H1 (cell line): ENCODE results near the gene LCE3C. TPM values are rescaled to one million over a fixed set of nuclear protein-coding genes. Genes with fewer than 3 reads are reported as not detected.

Experiments
- CTCF ChIA-PET: fragments of 300-600 bp; sonication (Branson Sonifier 250); formaldehyde crosslinking; loops from one replicate; lab custom pipeline; 2021; ENCODE audit not compliant: partially characterized antibody; lab: Charles Lee
- POLR2A ChIA-PET: fragments of 300-600 bp; sonication (Branson Sonifier 250); formaldehyde crosslinking; loops from one replicate; lab custom pipeline; 2021; ENCODE audit warnings: inconsistent platforms; ENCODE audit not compliant: partially characterized antibody; lab: Charles Lee
- DNase-seq, 2 experiments: peaks; one replicate each; pipeline versions ENCODE4 v3.0.0 to v3.0.0-alpha.2; 2010 to 2022; ENCODE audit warnings: low spot score in 2 of 2, low read depth in 1 of 2, mixed read lengths in 1 of 2
- FAIRE-seq: peaks from 2 replicates; lab custom pipeline; 2011; peaks lifted over from hg19 to GRCh38; lab: Jason Lieb, UNC
- H2AFZ ChIP-seq: 2 replicates; pipeline ENCODE4 v1.8.1; 2012; ENCODE audit warnings: low read length, inconsistent platforms
- H2AK5ac ChIP-seq: 2 replicates; pipeline ENCODE4 v1.6.1; 2013; ENCODE audit warnings: low read depth, low read length
- H2BK120ac ChIP-seq: replicated peaks from 2 replicates; pipeline ENCODE3; 2013; ENCODE audit warnings: low read depth, low read length, inconsistent platforms
- H2BK12ac ChIP-seq: 2 replicates; pipeline ENCODE4 v1.6.1; 2013; ENCODE audit warnings: low read depth, low read length
- H2BK15ac ChIP-seq: 2 replicates; pipeline ENCODE4 v1.6.1; 2013; ENCODE audit warnings: low read length
- H2BK20ac ChIP-seq: 2 replicates; pipeline ENCODE4 v1.6.1; 2013; ENCODE audit warnings: low read length
- H2BK5ac ChIP-seq: 2 replicates; pipeline ENCODE4 v1.6.1; 2013; ENCODE audit warnings: low read depth, low read length
- H3K14ac ChIP-seq: 2 replicates; pipeline ENCODE4 v1.6.1; 2013; ENCODE audit warnings: inconsistent platforms; ENCODE audit not compliant: insufficient read length
- H3K18ac ChIP-seq: 2 replicates; pipeline ENCODE4 v1.6.1; 2013; ENCODE audit warnings: low read length; ENCODE audit errors: extremely low read depth
- H3K23ac ChIP-seq: 2 replicates; pipeline ENCODE4 v1.6.1; 2013; ENCODE audit warnings: inconsistent platforms; ENCODE audit not compliant: insufficient read length
- H3K23me2 ChIP-seq: 2 replicates; pipeline ENCODE4 v1.6.1; 2013; ENCODE audit warnings: low read depth, low read length
- H3K27ac ChIP-seq: 2 replicates; pipeline ENCODE4 v1.6.1; 2011; ENCODE audit warnings: low read depth, low read length, inconsistent platforms
- H3K27me3 ChIP-seq, 4 experiments: replicated peaks in 1 of 4; 1 replicate in 1 of 4; 2 replicates in 3 of 4; pipeline versions ENCODE4 v1.6.1 to v1.8.1; 2011 to 2013; ENCODE audit warnings: low read length in 3 of 4, mild to moderate bottlenecking in 3 of 4, inconsistent platforms in 2 of 4, mixed read lengths in 2 of 4, moderate library complexity in 1 of 4; ENCODE audit not compliant: control insufficient read depth in 3 of 4, insufficient read depth in 3 of 4; ENCODE audit errors: extremely low read depth in 1 of 4
- H3K36me3 ChIP-seq, 4 experiments: 2 replicates each; pipeline versions ENCODE4 v1.6.1 to v1.8.1; 2011 to 2013; ENCODE audit warnings: mild to moderate bottlenecking in 4 of 4, low read length in 3 of 4, moderate library complexity in 2 of 4, control low read depth in 1 of 4, inconsistent platforms in 1 of 4; ENCODE audit not compliant: insufficient read depth in 4 of 4, control insufficient read depth in 2 of 4
- H3K4ac ChIP-seq: replicated peaks from 2 replicates; pipeline ENCODE3; 2013; ENCODE audit warnings: low read length, low read depth, mixed read lengths, inconsistent platforms; ENCODE audit not compliant: insufficient read length
- H3K4me1 ChIP-seq, 4 experiments: replicated peaks in 1 of 4; 1 replicate in 1 of 4; 2 replicates in 3 of 4; pipeline versions ENCODE4 v1.6.1 to v1.8.1; 2011 to 2013; ENCODE audit warnings: low read length in 3 of 4, inconsistent platforms in 2 of 4, mixed read lengths in 1 of 4; ENCODE audit not compliant: insufficient read depth in 4 of 4, control insufficient read depth in 3 of 4
- H3K4me2 ChIP-seq, 2 experiments: 2 replicates each; pipeline versions ENCODE4 v1.6.1 to v1.8.1; 2011 to 2013; ENCODE audit warnings: low read depth in 2 of 2, low read length in 2 of 2, control low read depth in 1 of 2, inconsistent platforms in 1 of 2, mild to moderate bottlenecking in 1 of 2; ENCODE audit not compliant: insufficient read depth in 1 of 2
- H3K4me3 ChIP-seq, 4 experiments: fragments of 200-600, 300-600 bp in 1 of 4; sonication (generic), shearing (Covaris generic), sonication (Bioruptor Twin) in 1 of 4; 2 replicates each; pipeline versions ENCODE4 v1.5.1 to v1.8.1; 2011 to 2016; ENCODE audit warnings: low read length in 4 of 4, low read depth in 3 of 4, control low read depth in 2 of 4, inconsistent platforms in 2 of 4, mild to moderate bottlenecking in 2 of 4, mixed read lengths in 1 of 4, moderate library complexity in 1 of 4; ENCODE audit not compliant: insufficient read depth in 2 of 4; ENCODE audit errors: extremely low read depth in 1 of 4
- H3K56ac ChIP-seq: replicated peaks from 2 replicates; pipeline ENCODE3; 2013; ENCODE audit warnings: low read depth, mild to moderate bottlenecking, mixed read lengths, low read length, inconsistent platforms; ENCODE audit not compliant: insufficient read length
- H3K79me1 ChIP-seq: 2 replicates; pipeline ENCODE4 v1.6.1; 2013; ENCODE audit warnings: low read depth, low read length, control low read depth
- H3K79me2 ChIP-seq, 2 experiments: 2 replicates each; pipeline versions ENCODE4 v1.6.1 to v1.8.1; 2012 to 2013; ENCODE audit warnings: low read length in 2 of 2, mild to moderate bottlenecking in 2 of 2, inconsistent platforms in 1 of 2; ENCODE audit not compliant: insufficient read depth in 2 of 2, control insufficient read depth in 1 of 2
- H3K9ac ChIP-seq, 4 experiments: replicated peaks in 1 of 4; 1 replicate in 1 of 4; 2 replicates in 3 of 4; pipeline versions ENCODE4 v1.6.1 to v1.8.1; 2011 to 2013; ENCODE audit warnings: low read depth in 3 of 4, low read length in 3 of 4, control low read depth in 2 of 4, mild to moderate bottlenecking in 2 of 4, moderate library complexity in 2 of 4, inconsistent platforms in 1 of 4; ENCODE audit errors: extremely low read depth in 1 of 4
- H3K9me3 ChIP-seq, 2 experiments: 2 replicates each; pipeline versions ENCODE4 v1.6.1 to v1.8.1; 2012 to 2013; ENCODE audit warnings: mild to moderate bottlenecking in 2 of 2, moderate library complexity in 2 of 2, control low read depth in 1 of 2, inconsistent platforms in 1 of 2, low read depth in 1 of 2, low read length in 1 of 2, mixed read lengths in 1 of 2; ENCODE audit not compliant: insufficient read depth in 2 of 2
- H4K20me1 ChIP-seq, 2 experiments: replicated peaks in 1 of 2; 2 replicates each; pipeline versions ENCODE3 to v1.8.1; 2011 to 2013; ENCODE audit warnings: inconsistent platforms in 2 of 2, low read length in 2 of 2, mild to moderate bottlenecking in 1 of 2; ENCODE audit not compliant: insufficient read depth in 2 of 2, control insufficient read depth in 1 of 2
- H4K5ac ChIP-seq: 2 replicates; pipeline ENCODE4 v1.6.1; 2013; ENCODE audit warnings: low read length, low read depth, mixed read lengths, inconsistent platforms; ENCODE audit not compliant: insufficient read length
- H4K8ac ChIP-seq: 2 replicates; pipeline ENCODE4 v1.8.0; 2013; ENCODE audit warnings: mild to moderate bottlenecking, moderate library complexity, low read length, inconsistent platforms; ENCODE audit not compliant: insufficient read depth; ENCODE audit errors: extremely low read depth
- H4K91ac ChIP-seq: replicated peaks from 2 replicates; pipeline ENCODE3; 2013; ENCODE audit warnings: low read length, mixed read lengths, inconsistent platforms; ENCODE audit not compliant: insufficient read length
- BRCA1 ChIP-seq: IDR thresholded peaks from 2 replicates; pipeline ENCODE4 v1.6.1; 2012; ENCODE audit warnings: low read depth, low read length, improper control_type of control experiment
- WGBS, 2 experiments: shearing (Covaris generic) in 1 of 2; methylation state at CpG; one replicate each; pipeline versions ENCODE4 v1.1.6 to v1.1.7; 2013 to 2015; ENCODE audit warnings: low lambda C conversion rate in 2 of 2, mixed read lengths in 2 of 2, inconsistent platforms in 1 of 2, low coverage in 1 of 2, missing lambda C conversion rate in 1 of 2; ENCODE audit not compliant: insufficient replicate concordance in 2 of 2, insufficient coverage in 1 of 2, insufficient read length in 1 of 2; ENCODE audit errors: extremely low coverage in 1 of 2, missing lambda C conversion rate in 1 of 2; 5-methylcytosine and 5-hydroxymethylcytosine counted together
- polyA plus RNA-seq, 7 experiments: library from polyadenylated mRNA; depleted of rRNA in 3 of 7; stranded (reverse) in 5 of 7; unstranded in 2 of 7; fragments of >200 nt in 5 of 7; fragments of 200-250 nt in 2 of 7; gene quantifications; 1 replicate in 5 of 7; 2 replicates in 1 of 7; 4 replicates in 1 of 7; pipeline versions ENCODE4 v1.2.1 to v1.2.3, GENCODE V29; 2011 to 2013; ENCODE audit warnings: missing spikeins in 2 of 7, mixed read lengths in 2 of 7
- total RNA-seq: library from RNA; stranded (reverse); fragmentation: NEBNext Ultra II Directional; extraction: Animal tissue kit (Norgen Biotek cat#: 25700); gene quantifications from 2 replicates; pipeline ENCODE4 v1.2.1, GENCODE V29; 2021
- TF ChIP-seq, protein P1 (sequence below): IDR thresholded peaks from 2 replicates; pipeline ENCODE4 v1.6.1; 2012; ENCODE audit warnings: low read length, inconsistent platforms

The LCE3C gene
- total and polyA plus RNA-seq, 2 of the 8 experiments (the other 6 are each of a cell fraction or from before 2014, with no cell fraction given): not detected

DNA sequence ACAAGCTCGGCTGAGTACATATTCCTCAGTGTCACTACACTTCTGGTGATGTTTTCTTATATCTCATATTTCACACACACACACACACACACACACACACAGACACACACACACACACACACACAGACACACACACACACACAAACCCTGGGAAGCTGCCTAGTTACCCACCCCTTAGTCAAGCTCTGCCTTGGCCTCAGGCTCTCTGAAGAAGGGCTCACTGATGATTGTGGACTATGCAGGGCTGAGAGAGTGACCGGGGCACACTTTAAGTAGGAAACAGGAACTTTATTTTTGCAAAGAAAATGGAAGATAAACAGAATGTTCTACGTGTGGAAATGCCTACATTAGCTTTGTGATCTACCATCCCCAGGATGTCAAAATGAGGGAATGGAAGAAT is 43.9 kb downstream of the LCE3C start:
- no peak overlapping the region for H2BK120ac ChIP-seq
- H3K79me2 ChIP-seq: no peaks in the 10 kb centered on the region
- ChIA-PET POLR2A (no interaction called here), CTCF (interaction anchor here (0.6 to 1.7 kb wide), 4 partner anchors 10 to 184 kb away, joined by 3 to 9 read pairs (median 4); no protein-coding TSS in a partner anchor)
- peaks cover 70 to 89% of the 10 kb centered on the region in 2 experiments for H3K9me3 ChIP-seq
- DNase-seq: no peak
- no peaks in the 10 kb centered on the region for H4K20me1 ChIP-seq
- no peak overlapping the region for H2BK15ac ChIP-seq
- H3K9ac ChIP-seq: no peak overlapping the region
- H3K23ac ChIP-seq: no peak overlapping the region
- no peak overlapping the region for H3K4me2 ChIP-seq
- FAIRE-seq: no peak
- no peak overlapping the region for H3K18ac ChIP-seq
- no peak overlapping the region for H3K14ac ChIP-seq
- no peak overlapping the region for H2BK20ac ChIP-seq
- no peaks in the 10 kb centered on the region for H3K79me1 ChIP-seq
- no peak overlapping the region for H2AFZ ChIP-seq
- no peaks in the 10 kb centered on the region; a peak in 1 of 8 replicates for H3K36me3 ChIP-seq
- H3K4ac ChIP-seq: no peak overlapping the region
- no peak overlapping the region for H2AK5ac ChIP-seq
- H4K91ac ChIP-seq: no peak overlapping the region
- H3K4me3 ChIP-seq: no peak overlapping the region
- WGBS, 2 experiments: 63% methylated on average over 3 of the region's 3 CpGs; no CpG with 5 or more reads in 1 of the 2 experiments
- no peak overlapping the region for H4K8ac ChIP-seq
- no peak overlapping the region for H2BK12ac ChIP-seq
- no peaks in the 10 kb centered on the region for H3K27me3 ChIP-seq
- H2BK5ac ChIP-seq: no peak overlapping the region
- no peak overlapping the region for H4K5ac ChIP-seq
- no peak overlapping the region for H3K56ac ChIP-seq
- H3K4me1 ChIP-seq: no peaks in the 10 kb centered on the region
- no peaks in the 10 kb centered on the region for H3K23me2 ChIP-seq
- H3K27ac ChIP-seq: no peak overlapping the region
- TF ChIP-seq BRCA1: no peak
- TF ChIP-seq, protein P1, sequence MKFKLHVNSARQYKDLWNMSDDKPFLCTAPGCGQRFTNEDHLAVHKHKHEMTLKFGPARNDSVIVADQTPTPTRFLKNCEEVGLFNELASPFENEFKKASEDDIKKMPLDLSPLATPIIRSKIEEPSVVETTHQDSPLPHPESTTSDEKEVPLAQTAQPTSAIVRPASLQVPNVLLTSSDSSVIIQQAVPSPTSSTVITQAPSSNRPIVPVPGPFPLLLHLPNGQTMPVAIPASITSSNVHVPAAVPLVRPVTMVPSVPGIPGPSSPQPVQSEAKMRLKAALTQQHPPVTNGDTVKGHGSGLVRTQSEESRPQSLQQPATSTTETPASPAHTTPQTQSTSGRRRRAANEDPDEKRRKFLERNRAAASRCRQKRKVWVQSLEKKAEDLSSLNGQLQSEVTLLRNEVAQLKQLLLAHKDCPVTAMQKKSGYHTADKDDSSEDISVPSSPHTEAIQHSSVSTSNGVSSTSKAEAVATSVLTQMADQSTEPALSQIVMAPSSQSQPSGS: no peak
